Esophagus squamous epithelium (tissue), 5 donors: ENCODE results near the gene ASCL1. TPM values are rescaled to one million over a fixed set of nuclear protein-coding genes. Genes with fewer than 3 reads are reported as not detected.

Experiments used
- DNase-seq: peaks from one replicate; lab custom pipeline; 2025; lab: John Stamatoyannopoulos, UW
- H3K27ac ChIP-seq, 4 donors: fragments of 200-600 bp; sonication (generic); one replicate each; pipeline ENCODE4 v1.5.1; 2016 to 2019; ENCODE audit warnings: mild to moderate bottlenecking in 1 of 4
- H3K27me3 ChIP-seq, 4 donors: fragments of 200-600 bp; sonication (generic); 1 replicate in 3 of 4; 2 replicates in 1 of 4; pipeline versions ENCODE4 v1.5.1 to v1.6.0; 2017 to 2021; ENCODE audit warnings: antibody characterized with exemption in 1 of 4
- H3K36me3 ChIP-seq, 3 donors: fragments of 200-600 bp; sonication (generic); one replicate each; pipeline ENCODE4 v1.5.1; 2016 to 2019
- H3K4me1 ChIP-seq, 3 donors: fragments of 200-600 bp; sonication (generic); one replicate each; pipeline ENCODE4 v1.5.1; 2017 to 2019
- H3K4me3 ChIP-seq, 4 donors: fragments of 200-600 bp; sonication (generic); 1 replicate in 3 of 4; 2 replicates in 1 of 4; pipeline ENCODE4 v1.5.1; 2016 to 2019; ENCODE audit warnings: mild to moderate bottlenecking in 2 of 4, moderate library complexity in 1 of 4
- H3K9me3 ChIP-seq, 3 donors: fragments of 200-600 bp; sonication (generic); one replicate each; pipeline ENCODE4 v1.5.1; 2016 to 2019
- CTCF ChIP-seq, 6 experiments: fragments of 450-650 bp in 4 of 6; fragments of 200-600 bp in 2 of 6; sonication (generic) in 2 of 6; IDR thresholded peaks; one replicate each; pipeline ENCODE4 v1.5.1; 2016 to 2019; ENCODE audit warnings: antibody characterized with exemption in 6 of 6, mild to moderate bottlenecking in 4 of 6, moderate library complexity in 4 of 6
- POLR2A ChIP-seq, 4 donors: fragments of 450-650 bp; IDR thresholded peaks; one replicate each; pipeline ENCODE4 v1.6.1; 2017; ENCODE audit warnings: antibody characterized with exemption in 4 of 4, mild to moderate bottlenecking in 4 of 4, moderate library complexity in 3 of 4
- WGBS, 2 donors: methylation state at CpG; one replicate each; pipeline ENCODE4 v1.1.5; 2018; 5-methylcytosine and 5-hydroxymethylcytosine counted together
- intact Hi-C: fragments of 100-400 bp; cut with DNase I; formaldehyde crosslinking; loops from one replicate; pipeline ENCODE4 v1.15.0; 2022
- total RNA-seq, 4 donors: library from RNA; depleted of rRNA; stranded (reverse); fragments of >200 nt; gene quantifications; one replicate each; pipeline ENCODE4 v1.1.0, GENCODE V29; 2016
- donor health status: DM: yes; HTN: yes; CAD: no.

The ASCL1 gene
- total RNA-seq, 4 donors from 2014 or later, result not detected

- intact Hi-C loops, result no loop called here
- no peaks in the 10 kb centered on the region for H3K36me3 ChIP-seq
- no peak overlapping the region for H3K4me3 ChIP-seq
- H3K27ac ChIP-seq, result no peak overlapping the region
- H3K4me1 ChIP-seq, result peaks cover 0 to 9% (median 0%) of the 10 kb centered on the region in 3 donors
- H3K27me3 ChIP-seq, result peaks cover 0 to 20% (median 2%) of the 10 kb centered on the region in 4 donors
- no peak for DNase-seq
- no peaks in the 10 kb centered on the region for H3K9me3 ChIP-seq
- TF ChIP-seq POLR2A (IDR thresholded peaks at IDR 0.05), result no peak
- no peak for TF ChIP-seq CTCF (IDR thresholded peaks at IDR 0.05)
Observed at GRCh38 chr12:102920271-102920670, 37.2 kb upstream of the ASCL1 start.

GRCh38 chr12:102921240-102921639 lies 36.2 kb upstream of the ASCL1 start:
- intact Hi-C loops, result no loop called here
- H3K4me1 ChIP-seq, result peaks cover 0 to 9% (median 0%) of the 10 kb centered on the region in 3 donors
- DNase-seq, result no peak
- no peak overlapping the region for H3K27ac ChIP-seq
- H3K9me3 ChIP-seq, result no peaks in the 10 kb centered on the region
- H3K27me3 ChIP-seq, result peaks cover 0 to 20% (median 2%) of the 10 kb centered on the region in 4 donors
- TF ChIP-seq CTCF (IDR thresholded peaks at IDR 0.05), result no peak
- no peak for TF ChIP-seq POLR2A (IDR thresholded peaks at IDR 0.05)
- H3K36me3 ChIP-seq, result no peaks in the 10 kb centered on the region
- no peak overlapping the region for H3K4me3 ChIP-seq

GRCh38 chr12:102927220-102927619 lies 30.3 kb upstream of the ASCL1 start:
- DNase-seq, result no peak
- Histone ChIP-seq H3K9me3 (no peaks in the 10 kb centered on the region), H3K36me3 (no peaks in the 10 kb centered on the region), H3K4me1 (no peaks in the 10 kb centered on the region), H3K4me3 (no peak overlapping the region), H3K27me3 (peaks cover 0 to 6% (median 0%) of the 10 kb centered on the region in 4 donors), H3K27ac (no peak overlapping the region)
- intact Hi-C loops, result no loop called here
- TF ChIP-seq CTCF (IDR thresholded peaks at IDR 0.05) (no peak), POLR2A (IDR thresholded peaks at IDR 0.05) (no peak)

DNA sequence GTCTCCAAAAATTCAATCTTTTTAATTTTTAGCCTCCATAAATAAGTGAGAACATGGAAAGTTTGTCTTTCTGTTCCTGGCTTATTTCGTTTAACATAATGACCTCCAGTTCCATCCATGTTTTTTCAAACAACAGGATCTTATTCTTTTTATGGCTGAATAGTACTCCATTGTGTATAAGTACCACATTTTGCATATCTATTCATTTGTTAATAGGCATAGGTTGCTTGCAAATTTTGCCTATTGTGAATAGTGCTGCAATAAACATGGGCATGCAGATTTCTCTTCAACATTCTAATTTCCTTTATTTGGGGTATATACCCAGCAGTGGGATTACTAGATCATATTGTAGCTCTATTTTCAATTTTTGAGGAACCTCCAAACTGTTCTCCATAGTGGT lies 24.3 kb upstream of the ASCL1 start:
- no peak overlapping the region for H3K4me3 ChIP-seq
- intact Hi-C loops, result no loop called here
- H3K36me3 ChIP-seq, result no peaks in the 10 kb centered on the region
- no peaks in the 10 kb centered on the region for H3K4me1 ChIP-seq
- no peak for DNase-seq
- H3K27ac ChIP-seq, result no peak overlapping the region
- TF ChIP-seq POLR2A (IDR thresholded peaks at IDR 0.05) (no peak), CTCF (IDR thresholded peaks at IDR 0.05) (no peak)
- peaks cover 0 to 8% (median 0%) of the 10 kb centered on the region in 4 donors for H3K27me3 ChIP-seq
- 29 to 45% methylated on average over 1 of the region's 1 CpG for WGBS, 2 donors
- no peaks in the 10 kb centered on the region for H3K9me3 ChIP-seq

- Histone ChIP-seq H3K27me3 (peaks cover 0 to 23% (median 0%) of the 10 kb centered on the region in 4 donors), H3K4me3 (no peak overlapping the region), H3K9me3 (no peaks in the 10 kb centered on the region), H3K27ac (no peak overlapping the region), H3K36me3 (no peaks in the 10 kb centered on the region), H3K4me1 (no peaks in the 10 kb centered on the region)
- DNase-seq, result no peak
- intact Hi-C loops, result no loop called here
- 25 to 68% methylated on average over 1 to 2 of the region's 2 CpGs for WGBS, 2 donors
- no peak for TF ChIP-seq POLR2A (IDR thresholded peaks at IDR 0.05)
- TF ChIP-seq CTCF (IDR thresholded peaks at IDR 0.05), result no peak
Observed at GRCh38 chr12:102939059-102939458, 18.4 kb upstream of the ASCL1 start.
